HepG2 (cell line): ENCODE results near the gene EGR4. TPM values are rescaled to one million over a fixed set of nuclear protein-coding genes. Genes with fewer than 3 reads are reported as not detected.

Source experiments
- ETV6 ChIP-seq: sonication (generic); formaldehyde crosslinking; conservative IDR thresholded peaks from 2 replicates; pipeline ENCODE4 v1.4.0; 2020; ENCODE audit warnings: missing genetic modification reagents
- EZH2 ChIP-seq: conservative IDR thresholded peaks from 2 replicates; pipeline ENCODE4 v1.6.1; 2012; ENCODE audit warnings: mild to moderate bottlenecking, low read depth, low read length, moderate library complexity
- FOXP1 ChIP-seq, 2 experiments: fragments of 450-650 bp in 1 of 2; IDR thresholded peaks; 2 replicates each; pipeline ENCODE4 v1.6.1; 2017 to 2018; ENCODE audit warnings: antibody characterized with exemption in 1 of 2
- HES4 ChIP-seq: sonication (generic); formaldehyde crosslinking; IDR thresholded peaks from 2 replicates; pipeline ENCODE4 v1.9.0; 2021; ENCODE audit warnings: mild to moderate bottlenecking, missing genetic modification reagents, borderline replicate concordance
- MATR3 ChIP-seq: sonication (generic); formaldehyde crosslinking; IDR thresholded peaks from 2 replicates; pipeline ENCODE4 v1.4.0; 2020; ENCODE audit warnings: missing genetic modification reagents
- MXD3 ChIP-seq: IDR thresholded peaks from 2 replicates; pipeline ENCODE4 v1.6.1; 2016; ENCODE audit warnings: mild to moderate bottlenecking, missing biosample characterization, missing genetic modification reagents
- POLR2AphosphoS5 ChIP-seq: IDR thresholded peaks from 2 replicates; pipeline ENCODE4 v1.6.1; 2012; ENCODE audit warnings: low read depth, low read length
- PTBP1 ChIP-seq: fragments of 200-400 bp; formaldehyde crosslinking; IDR thresholded peaks from 2 replicates; pipeline ENCODE4 v1.6.1; 2018; ENCODE audit warnings: low read length, low read depth; ENCODE audit not compliant: poor library complexity, severe bottlenecking
- TAF1 ChIP-seq: sonication (generic); formaldehyde crosslinking; IDR thresholded peaks from 2 replicates; pipeline ENCODE4 v1.4.0; 2020; ENCODE audit warnings: missing genetic modification reagents
- ZBTB43 ChIP-seq: sonication (generic); formaldehyde crosslinking; conservative IDR thresholded peaks from 2 replicates; pipeline ENCODE4 v1.4.0; 2020; ENCODE audit warnings: missing genetic modification reagents
- ZFP37 ChIP-seq: sonication (generic); formaldehyde crosslinking; IDR thresholded peaks from 2 replicates; pipeline ENCODE4 v1.4.0; 2020; ENCODE audit warnings: missing genetic modification reagents, borderline replicate concordance
- ZNF234 ChIP-seq: sonication (generic); formaldehyde crosslinking; conservative IDR thresholded peaks from 2 replicates; pipeline ENCODE4 v1.5.1; 2020; ENCODE audit warnings: mild to moderate bottlenecking, missing genetic modification reagents
- ZNF318 ChIP-seq: sonication (generic); formaldehyde crosslinking; IDR thresholded peaks from 2 replicates; pipeline ENCODE4 v1.4.0; 2020; ENCODE audit warnings: mild to moderate bottlenecking, missing genetic modification reagents
- ZNF337 ChIP-seq: sonication (generic); formaldehyde crosslinking; IDR thresholded peaks from 2 replicates; pipeline ENCODE4 v1.5.1; 2020; ENCODE audit warnings: missing genetic modification reagents, low read depth, mild to moderate bottlenecking, borderline replicate concordance
- ZNF558 ChIP-seq: sonication (generic); formaldehyde crosslinking; IDR thresholded peaks from 2 replicates; pipeline ENCODE4 v1.9.0; 2022; ENCODE audit warnings: mild to moderate bottlenecking, missing genetic modification reagents, borderline replicate concordance
- ZNF644 ChIP-seq: IDR thresholded peaks from 2 replicates; pipeline ENCODE4 v1.6.1; 2016; ENCODE audit warnings: low read depth
- ZSCAN20 ChIP-seq: sonication (generic); formaldehyde crosslinking; IDR thresholded peaks from 2 replicates; pipeline ENCODE4 v1.4.0; 2020; ENCODE audit warnings: missing genetic modification reagents, mild to moderate bottlenecking, borderline replicate concordance
- ZXDC ChIP-seq: sonication (generic); formaldehyde crosslinking; IDR thresholded peaks from 2 replicates; pipeline ENCODE4 v1.5.0; 2020; ENCODE audit warnings: mild to moderate bottlenecking, missing genetic modification reagents
- polyA plus RNA-seq, 8 experiments: library from polyadenylated mRNA; depleted of rRNA in 3 of 8; stranded (reverse) in 7 of 8; unstranded in 1 of 8; fragments of >200 nt; fragmentation: Illumina TruSeq in 4 of 8; extraction: Trizol in 4 of 8; gene quantifications; 2 replicates each; pipeline versions ENCODE4 v1.2.1 to v1.2.3, GENCODE V29; 2011 to 2016; ENCODE audit warnings: low read depth in 4 of 8, missing spikeins in 1 of 8, mixed read lengths in 1 of 8; ENCODE audit not compliant: insufficient read depth in 1 of 8
- total RNA-seq, 5 experiments: library from RNA; depleted of rRNA; stranded (reverse); fragments of >200 nt; fragmentation: Illumina TruSeq; extraction: Trizol; gene quantifications; 2 replicates each; pipeline ENCODE4 v1.2.3, GENCODE V29; 2016; ENCODE audit warnings: low read depth in 1 of 5

Gene EGR4
- total and polyA plus RNA-seq, 2 of the 13 experiments (the other 11 are each of a cell fraction or from before 2014, with no cell fraction given) = not detected

- TF ChIP-seq ZXDC (CRISPR knock-in tag) (no peak), ZSCAN20 (CRISPR knock-in tag) (no peak), ETV6 (CRISPR knock-in tag) (no peak), ZFP37 (CRISPR knock-in tag) (no peak), POLR2AphosphoS5 (no peak), MATR3 (no peak), EZH2 (peak; percentile 27; the same call in 1 of the 2 replicates), MXD3 (CRISPR knock-in tag) (no peak), ZNF234 (CRISPR knock-in tag) (no peak), FOXP1 (IDR thresholded peaks at IDR 0.05) (no peak), FOXP1 (CRISPR knock-in tag; IDR thresholded peaks at IDR 0.05) (no peak), TAF1 (CRISPR knock-in tag) (0 out of 2 replicates have a peak, but pooled peaks have one; percentile 1), ZNF318 (no peak), ZNF644 (CRISPR knock-in tag) (no peak), ZNF337 (no peak), PTBP1 (peak; percentile 40), HES4 (CRISPR knock-in tag) (no peak), ZBTB43 (CRISPR knock-in tag) (no peak), ZNF558 (CRISPR knock-in tag) (no peak)
Observed at GRCh38 chr2:73292316-73292905, 937 bp downstream of the EGR4 start (continued).
